GM12874 (cell line): ENCODE results near the gene MOG.

Source experiments
- CTCF ChIP-seq: IDR thresholded peaks from 2 replicates; pipeline ENCODE4 v1.5.1; 2011; ENCODE audit warnings: low read depth, mild to moderate bottlenecking, control low read depth, low read length, moderate library complexity; ENCODE audit not compliant: insufficient read depth

MOG gene

GRCh38 chr6:29656798-29657197 is at the start of gene MOG:
Gene MOG (plus strand): TSS chr6:29657092. CDS start chr6:29657210, 118 bp downstream.
- no peak for TF ChIP-seq CTCF

DNA sequence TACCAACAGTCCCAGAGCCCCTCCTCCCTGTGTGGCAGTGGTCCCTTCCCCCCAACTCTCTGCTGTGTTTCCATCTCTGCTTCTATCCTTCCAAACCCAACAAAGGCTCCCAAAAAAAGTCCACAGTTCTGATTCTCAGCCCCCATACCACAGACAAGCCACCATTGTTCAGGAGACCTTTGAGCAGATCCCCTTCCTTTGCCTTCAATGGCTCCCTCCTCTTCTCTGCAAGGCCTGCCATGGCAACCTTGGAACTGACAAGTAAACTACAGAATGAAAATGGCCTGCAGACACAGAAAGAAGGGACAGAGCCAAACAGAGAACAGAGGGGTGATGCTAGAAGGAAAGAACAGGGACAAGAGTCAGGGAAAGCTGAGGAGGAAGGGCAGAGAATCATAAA is 48.8 kb upstream of the MOG start:
- no peak for TF ChIP-seq CTCF

DNA sequence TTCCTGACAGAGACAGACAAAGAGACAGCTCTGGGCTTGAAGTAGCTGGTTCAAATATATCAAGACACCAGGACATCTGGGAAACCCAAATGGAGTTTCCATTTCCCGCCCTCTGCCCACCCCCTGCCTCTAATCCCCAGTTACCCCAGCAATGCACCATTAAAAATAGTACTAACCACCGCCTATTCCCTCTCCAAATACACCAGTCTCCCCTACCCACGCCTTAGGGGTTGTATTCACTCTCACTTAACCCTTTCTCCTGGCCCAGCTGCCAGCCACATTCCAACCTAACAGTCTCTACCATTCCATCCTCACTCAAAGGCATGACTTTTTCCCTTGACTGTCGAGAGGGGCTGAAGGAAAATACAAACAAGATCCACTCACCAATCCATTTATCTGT is 46.4 kb upstream of the MOG start:
- TF ChIP-seq CTCF, result no peak

DNA sequence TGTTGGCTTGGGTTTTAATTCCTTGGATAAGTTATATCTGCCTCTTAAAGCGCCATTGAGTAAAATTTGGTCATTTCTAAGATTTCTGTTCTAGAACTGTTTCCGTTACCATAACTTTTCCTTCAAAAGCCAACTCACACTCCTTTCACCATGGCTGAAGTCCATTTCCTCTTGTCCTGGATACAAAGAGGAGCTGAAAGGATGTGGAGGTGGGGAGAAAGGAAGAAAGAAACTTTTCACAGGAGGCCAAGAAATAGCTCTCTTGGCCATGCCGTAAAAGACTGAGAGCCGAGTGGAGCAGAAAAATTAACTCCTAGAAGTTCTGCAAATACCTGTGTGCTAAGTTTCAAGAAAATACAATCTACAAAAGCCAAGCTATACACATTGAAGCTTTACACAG is 45.5 kb upstream of the MOG start:
- TF ChIP-seq CTCF, result no peak

DNA sequence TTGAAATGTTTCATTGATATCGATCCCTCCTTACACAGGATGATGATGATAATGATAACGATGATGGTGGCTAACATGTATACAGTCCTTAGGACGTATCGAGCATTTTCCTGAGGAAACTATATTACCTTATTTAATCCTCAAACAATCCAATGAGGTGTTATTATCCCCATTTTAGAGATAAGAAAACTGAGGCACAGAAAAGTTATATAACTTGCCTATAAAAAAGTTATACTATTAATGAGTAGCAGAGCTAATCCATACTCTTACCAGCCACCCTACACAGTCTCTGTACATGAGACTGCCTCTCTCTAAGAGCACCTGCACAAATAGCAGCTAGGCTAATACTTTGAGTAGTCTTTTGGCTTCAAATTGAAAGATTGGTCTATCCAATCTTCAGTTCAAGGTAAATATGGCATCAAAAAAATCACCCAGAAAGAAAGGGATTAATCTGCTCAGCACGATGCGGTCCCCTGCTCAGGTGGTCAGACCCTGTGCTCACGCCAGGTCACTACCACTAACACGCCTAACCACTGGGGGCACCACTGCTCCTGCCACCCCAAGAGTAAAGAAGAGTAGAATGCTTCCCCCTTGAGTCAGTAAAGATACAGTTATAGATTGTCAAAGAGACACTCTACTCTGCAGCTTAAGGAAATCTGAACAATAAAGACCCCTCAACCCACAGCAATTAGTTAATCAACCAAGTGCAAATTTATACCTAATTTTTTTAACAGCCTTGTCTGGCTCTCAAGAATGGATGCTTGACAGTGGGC is 38.9 kb upstream of the MOG start:
- peak; percentile 51; the same call in 1 of the 2 replicates for TF ChIP-seq CTCF

GRCh38 chr6:29619578-29620160 is 37.2 kb upstream of the MOG start:
- no peak for TF ChIP-seq CTCF

DNA sequence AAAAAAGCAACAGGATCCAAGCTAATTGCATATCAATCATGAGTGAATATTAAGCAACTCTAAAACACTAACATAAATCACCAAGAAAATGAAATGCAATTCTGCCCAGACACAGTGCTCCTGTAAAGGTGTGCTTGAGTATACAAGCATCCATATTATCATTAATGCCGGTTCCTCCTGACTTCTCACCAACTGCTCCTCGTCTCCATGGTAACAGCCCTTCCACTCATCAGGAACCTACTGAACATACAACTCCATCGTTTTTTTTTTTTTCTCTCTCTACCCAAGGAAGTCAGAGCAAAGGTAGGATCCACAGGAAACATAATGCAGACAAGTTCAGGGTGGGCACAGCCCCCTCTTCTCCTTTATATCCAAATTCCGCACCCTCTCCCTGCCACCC is 36.3 kb upstream of the MOG start:
- no peak for TF ChIP-seq CTCF
